Astrocyte (in vitro differentiated cells and primary cell): Measurements from ENCODE around the gene PPP6R3. TPM values are rescaled to one million over a fixed set of nuclear protein-coding genes. Genes with fewer than 3 reads are reported as not detected.
A peak's percentile ranks its signal among the peaks of the same experiment; 100 is the strongest.

ENCODE experiments used
- DNase-seq: peaks from one replicate; pipeline ENCODE4 v3.0.0-alpha.2; 2010; ENCODE audit warnings: low read depth
- FAIRE-seq: peaks from 2 replicates; lab custom pipeline; 2011; peaks lifted over from hg19 to GRCh38; lab: Jason Lieb, UNC
- H2AFZ ChIP-seq: 2 replicates; pipeline ENCODE4 v1.6.0; 2012; ENCODE audit warnings: low read depth, low read length, inconsistent platforms
- H3K27ac ChIP-seq: 2 replicates; pipeline ENCODE4 v1.5.1; 2011; ENCODE audit warnings: low read depth, low read length, inconsistent platforms
- H3K27me3 ChIP-seq: 2 replicates; pipeline ENCODE4 v1.6.0; 2011; ENCODE audit warnings: low read length, inconsistent platforms; ENCODE audit not compliant: insufficient read depth
- H3K36me3 ChIP-seq: 2 replicates; pipeline ENCODE4 v1.5.1; 2011; ENCODE audit warnings: low read length, inconsistent platforms; ENCODE audit not compliant: insufficient read depth
- H3K4me1 ChIP-seq: 2 replicates; pipeline ENCODE4 v1.5.1; 2011; ENCODE audit warnings: low read length, inconsistent platforms; ENCODE audit not compliant: insufficient read depth
- H3K4me2 ChIP-seq: 2 replicates; pipeline ENCODE4 v1.6.0; 2012; ENCODE audit warnings: low read length, inconsistent platforms
- H3K4me3 ChIP-seq: 2 replicates; pipeline ENCODE4 v1.5.1; 2011; ENCODE audit warnings: low read depth, mild to moderate bottlenecking, low read length, inconsistent platforms; ENCODE audit not compliant: insufficient read depth
- H3K79me2 ChIP-seq: 2 replicates; pipeline ENCODE4 v1.6.0; 2012; ENCODE audit warnings: mild to moderate bottlenecking, low read length, inconsistent platforms; ENCODE audit not compliant: insufficient read depth
- H3K9ac ChIP-seq: 2 replicates; pipeline ENCODE4 v1.6.0; 2012; ENCODE audit warnings: mild to moderate bottlenecking, low read length, inconsistent platforms
- H3K9me3 ChIP-seq: 2 replicates; pipeline ENCODE4 v1.5.1; 2012; ENCODE audit warnings: low read depth, mild to moderate bottlenecking, low read length, inconsistent platforms; ENCODE audit not compliant: insufficient read depth
- H4K20me1 ChIP-seq: 2 replicates; pipeline ENCODE4 v1.6.0; 2012; ENCODE audit warnings: low read length, inconsistent platforms; ENCODE audit not compliant: insufficient read depth
- H3K27ac Mint-ChIP-seq: one replicate; pipeline ENCODE4 v1.8.0; 2021; ENCODE audit warnings: mild to moderate bottlenecking, mixed read lengths; ENCODE audit not compliant: unreplicated experiment
- H3K27me3 Mint-ChIP-seq: one replicate; pipeline ENCODE4 v1.8.0; 2021; ENCODE audit warnings: low read depth, mixed read lengths; ENCODE audit not compliant: unreplicated experiment
- H3K36me3 Mint-ChIP-seq: one replicate; pipeline ENCODE4 v1.8.0; 2021; ENCODE audit warnings: low read depth, mixed read lengths; ENCODE audit not compliant: unreplicated experiment
- H3K4me1 Mint-ChIP-seq: one replicate; pipeline ENCODE4 v1.8.0; 2021; ENCODE audit warnings: low read depth, mixed read lengths; ENCODE audit not compliant: unreplicated experiment
- H3K4me3 Mint-ChIP-seq: one replicate; pipeline ENCODE4 v1.8.0; 2021; ENCODE audit warnings: mild to moderate bottlenecking, moderate library complexity, mixed read lengths; ENCODE audit not compliant: unreplicated experiment
- H3K9me3 Mint-ChIP-seq: one replicate; pipeline ENCODE4 v1.8.0; 2021; ENCODE audit warnings: mild to moderate bottlenecking, mixed read lengths; ENCODE audit not compliant: unreplicated experiment
- EZH2 ChIP-seq: IDR thresholded peaks from 2 replicates; pipeline ENCODE4 v1.6.1; 2012; ENCODE audit warnings: mild to moderate bottlenecking, low read length, inconsistent platforms; ENCODE audit not compliant: insufficient read depth
- total RNA-seq: library from RNA; stranded (reverse); gene quantifications from 2 replicates; pipeline ENCODE4 v1.2.1, GENCODE V29; 2021
- TF ChIP-seq, protein P1 (sequence below): IDR thresholded peaks from 2 replicates; pipeline ENCODE4 v1.5.1; 2011; ENCODE audit warnings: low read depth, mild to moderate bottlenecking, inconsistent platforms, low read length, moderate library complexity; ENCODE audit not compliant: insufficient read depth

Gene PPP6R3
- total RNA-seq, 1 donor from 2014 or later = 97.8 TPM

DNA sequence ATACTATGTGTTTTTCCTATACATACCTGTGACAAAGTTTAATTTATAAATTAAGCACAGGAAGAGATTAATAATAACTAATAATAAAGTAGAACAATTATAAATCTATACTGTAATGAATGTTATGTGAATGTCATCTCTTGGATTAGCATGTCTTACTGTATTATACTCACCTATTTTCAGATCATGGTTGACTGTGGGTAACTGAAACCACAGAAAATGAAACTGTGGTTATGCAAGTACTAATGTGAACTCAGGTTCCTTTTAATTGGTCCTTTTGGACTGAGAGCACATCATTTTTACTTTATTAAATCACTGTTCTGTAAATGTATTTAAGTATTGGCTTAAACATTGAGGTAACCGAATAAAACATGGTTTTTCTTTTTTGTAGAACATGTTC is 108.8 kb downstream of the PPP6R3 start:
- no peaks in the 10 kb centered on the region for H3K4me1 ChIP-seq
- DNase-seq (peak; percentile 12), FAIRE-seq (no peak)
- H3K4me3 Mint-ChIP-seq = no peak overlapping the region
- H3K9me3 ChIP-seq = no peaks in the 10 kb centered on the region
- H3K27me3 Mint-ChIP-seq = no peaks in the 10 kb centered on the region
- no peak overlapping the region for H3K4me2 ChIP-seq
- H3K27me3 ChIP-seq = no peaks in the 10 kb centered on the region
- no peaks in the 10 kb centered on the region for H3K9me3 Mint-ChIP-seq
- peaks cover 31% of the 10 kb centered on the region for H3K79me2 ChIP-seq
- peaks cover 34% of the 10 kb centered on the region for H3K36me3 ChIP-seq
- peaks cover 52% of the 10 kb centered on the region for H4K20me1 ChIP-seq
- H3K27ac Mint-ChIP-seq = no peak overlapping the region
- H3K36me3 Mint-ChIP-seq = peaks cover 33% of the 10 kb centered on the region
- H3K4me1 Mint-ChIP-seq = peaks cover 10% of the 10 kb centered on the region
- H3K27ac ChIP-seq = no peak overlapping the region
- H3K9ac ChIP-seq = no peak overlapping the region
- H2AFZ ChIP-seq = no peak overlapping the region
- H3K4me3 ChIP-seq = no peak overlapping the region
- TF ChIP-seq, protein P1, sequence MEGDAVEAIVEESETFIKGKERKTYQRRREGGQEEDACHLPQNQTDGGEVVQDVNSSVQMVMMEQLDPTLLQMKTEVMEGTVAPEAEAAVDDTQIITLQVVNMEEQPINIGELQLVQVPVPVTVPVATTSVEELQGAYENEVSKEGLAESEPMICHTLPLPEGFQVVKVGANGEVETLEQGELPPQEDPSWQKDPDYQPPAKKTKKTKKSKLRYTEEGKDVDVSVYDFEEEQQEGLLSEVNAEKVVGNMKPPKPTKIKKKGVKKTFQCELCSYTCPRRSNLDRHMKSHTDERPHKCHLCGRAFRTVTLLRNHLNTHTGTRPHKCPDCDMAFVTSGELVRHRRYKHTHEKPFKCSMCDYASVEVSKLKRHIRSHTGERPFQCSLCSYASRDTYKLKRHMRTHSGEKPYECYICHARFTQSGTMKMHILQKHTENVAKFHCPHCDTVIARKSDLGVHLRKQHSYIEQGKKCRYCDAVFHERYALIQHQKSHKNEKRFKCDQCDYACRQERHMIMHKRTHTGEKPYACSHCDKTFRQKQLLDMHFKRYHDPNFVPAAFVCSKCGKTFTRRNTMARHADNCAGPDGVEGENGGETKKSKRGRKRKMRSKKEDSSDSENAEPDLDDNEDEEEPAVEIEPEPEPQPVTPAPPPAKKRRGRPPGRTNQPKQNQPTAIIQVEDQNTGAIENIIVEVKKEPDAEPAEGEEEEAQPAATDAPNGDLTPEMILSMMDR = no peak
- TF ChIP-seq EZH2 = no peak

DNA sequence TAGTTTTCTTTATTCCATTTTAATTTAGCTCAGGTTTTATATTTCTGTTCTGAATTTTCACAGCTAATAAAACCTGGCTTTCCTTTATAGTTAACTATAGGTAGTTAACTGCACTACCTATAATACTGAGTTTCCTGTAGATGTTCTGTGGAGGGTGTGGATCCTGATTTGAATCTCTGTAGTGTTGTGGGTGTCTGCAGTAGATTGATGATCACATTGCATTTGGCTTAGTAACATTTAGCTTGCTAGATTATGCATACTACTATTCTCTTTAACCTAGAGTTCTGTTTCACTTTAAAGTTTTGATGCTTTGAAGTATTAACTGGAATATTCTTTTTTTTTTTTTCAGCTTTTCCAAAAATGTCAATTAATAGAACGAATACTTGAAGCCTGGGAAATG is 110.1 kb downstream of the PPP6R3 start:
- no peak overlapping the region for H3K4me3 Mint-ChIP-seq
- peaks cover 18% of the 10 kb centered on the region for H3K4me1 Mint-ChIP-seq
- no peaks in the 10 kb centered on the region for H3K27me3 Mint-ChIP-seq
- Histone ChIP-seq H2AFZ (no peak overlapping the region), H3K4me3 (no peak overlapping the region), H3K4me2 (no peak overlapping the region), H3K27me3 (no peaks in the 10 kb centered on the region), H3K36me3 (peaks cover 34% of the 10 kb centered on the region), H3K4me1 (no peaks in the 10 kb centered on the region), H3K9me3 (no peaks in the 10 kb centered on the region), H4K20me1 (peaks cover 56% of the 10 kb centered on the region), H3K9ac (no peak overlapping the region), H3K79me2 (peaks cover 37% of the 10 kb centered on the region), H3K27ac (no peak overlapping the region)
- TF ChIP-seq, protein P1 = no peak
- no peak for TF ChIP-seq EZH2
- DNase-seq = peak; percentile 19
- no peak for FAIRE-seq
- no peak overlapping the region for H3K27ac Mint-ChIP-seq
- H3K9me3 Mint-ChIP-seq = no peaks in the 10 kb centered on the region
- peaks cover 28% of the 10 kb centered on the region for H3K36me3 Mint-ChIP-seq

DNA sequence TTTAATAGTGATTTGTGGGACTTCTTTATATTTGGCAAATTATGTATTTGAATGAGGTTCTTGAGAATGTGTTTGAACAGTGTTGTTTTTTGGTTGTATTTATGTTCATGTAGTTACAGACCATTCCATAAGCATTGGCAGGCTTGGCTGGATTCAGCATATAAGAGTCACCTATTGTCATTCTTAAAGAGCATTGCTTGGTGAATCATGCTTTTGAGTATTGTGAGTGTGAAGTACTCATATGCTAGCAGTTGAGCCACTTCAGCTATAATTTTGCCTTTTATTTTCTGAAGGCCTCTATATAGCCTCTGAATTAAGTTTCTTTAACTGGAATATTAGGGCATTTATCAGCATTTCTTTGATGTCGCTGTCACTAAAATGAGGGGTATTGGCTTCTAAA is 113.8 kb downstream of the PPP6R3 start:
- FAIRE-seq (no peak), DNase-seq (peak; percentile 54)
- Histone ChIP-seq H3K79me2 (peaks cover 36% of the 10 kb centered on the region), H2AFZ (no peak overlapping the region), H3K27me3 (no peaks in the 10 kb centered on the region), H3K36me3 (peaks cover 49% of the 10 kb centered on the region), H3K4me2 (no peak overlapping the region), H3K4me3 (no peak overlapping the region), H3K9ac (no peak overlapping the region), H3K9me3 (no peaks in the 10 kb centered on the region), H3K4me1 (peaks cover 5% of the 10 kb centered on the region), H4K20me1 (peaks cover 54% of the 10 kb centered on the region), H3K27ac (no peak overlapping the region)
- peaks cover 18% of the 10 kb centered on the region for H3K4me1 Mint-ChIP-seq
- no peaks in the 10 kb centered on the region for H3K27me3 Mint-ChIP-seq
- peaks cover 24% of the 10 kb centered on the region for H3K36me3 Mint-ChIP-seq
- no peak overlapping the region for H3K4me3 Mint-ChIP-seq
- no peak for TF ChIP-seq EZH2
- no peaks in the 10 kb centered on the region for H3K9me3 Mint-ChIP-seq
- H3K27ac Mint-ChIP-seq = peak overlapping the region; percentile 62
